ENCODE data around the gene ODAD3.

DNA sequence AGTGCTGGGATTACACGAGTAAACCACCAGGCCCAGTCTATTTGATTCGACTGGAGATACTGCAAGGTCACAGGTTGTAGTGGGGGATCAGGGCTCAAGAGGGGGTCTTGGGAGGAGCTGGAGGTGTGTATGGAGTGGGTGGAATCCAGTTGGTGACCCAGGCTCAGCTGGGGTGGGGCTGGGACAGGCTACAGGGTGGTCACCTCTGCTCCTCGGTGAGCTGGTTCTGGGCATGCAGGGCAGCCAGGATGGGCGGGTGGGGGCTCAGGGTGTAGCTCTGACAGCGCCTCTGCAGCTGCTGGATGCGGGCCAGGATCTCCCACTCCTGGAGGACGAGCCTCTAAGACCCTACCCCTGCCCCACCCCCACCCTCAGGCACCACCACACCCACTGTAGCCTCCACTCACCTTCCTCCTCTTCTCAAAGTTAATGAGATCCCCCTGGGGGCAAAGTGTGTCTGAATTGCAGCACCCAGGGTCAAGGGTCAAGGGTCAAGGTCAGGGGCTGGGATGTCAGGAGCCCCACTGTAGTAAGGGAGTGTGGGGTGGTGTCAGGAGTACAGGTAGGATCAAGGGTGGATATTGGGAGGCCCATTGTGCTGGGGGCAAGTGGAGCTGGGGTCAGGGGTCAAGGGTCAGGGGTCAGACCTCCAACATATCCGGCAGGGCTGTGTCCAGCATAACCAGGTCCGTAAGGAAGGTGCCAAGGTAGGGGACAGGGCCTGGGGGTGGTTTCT is 32.9 kb downstream of the ODAD3 start:
- TF ChIP-seq, protein P1, sequence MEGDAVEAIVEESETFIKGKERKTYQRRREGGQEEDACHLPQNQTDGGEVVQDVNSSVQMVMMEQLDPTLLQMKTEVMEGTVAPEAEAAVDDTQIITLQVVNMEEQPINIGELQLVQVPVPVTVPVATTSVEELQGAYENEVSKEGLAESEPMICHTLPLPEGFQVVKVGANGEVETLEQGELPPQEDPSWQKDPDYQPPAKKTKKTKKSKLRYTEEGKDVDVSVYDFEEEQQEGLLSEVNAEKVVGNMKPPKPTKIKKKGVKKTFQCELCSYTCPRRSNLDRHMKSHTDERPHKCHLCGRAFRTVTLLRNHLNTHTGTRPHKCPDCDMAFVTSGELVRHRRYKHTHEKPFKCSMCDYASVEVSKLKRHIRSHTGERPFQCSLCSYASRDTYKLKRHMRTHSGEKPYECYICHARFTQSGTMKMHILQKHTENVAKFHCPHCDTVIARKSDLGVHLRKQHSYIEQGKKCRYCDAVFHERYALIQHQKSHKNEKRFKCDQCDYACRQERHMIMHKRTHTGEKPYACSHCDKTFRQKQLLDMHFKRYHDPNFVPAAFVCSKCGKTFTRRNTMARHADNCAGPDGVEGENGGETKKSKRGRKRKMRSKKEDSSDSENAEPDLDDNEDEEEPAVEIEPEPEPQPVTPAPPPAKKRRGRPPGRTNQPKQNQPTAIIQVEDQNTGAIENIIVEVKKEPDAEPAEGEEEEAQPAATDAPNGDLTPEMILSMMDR (IDR thresholded peaks at IDR 0.05), result no peak
- TF ChIP-seq, protein P2, sequence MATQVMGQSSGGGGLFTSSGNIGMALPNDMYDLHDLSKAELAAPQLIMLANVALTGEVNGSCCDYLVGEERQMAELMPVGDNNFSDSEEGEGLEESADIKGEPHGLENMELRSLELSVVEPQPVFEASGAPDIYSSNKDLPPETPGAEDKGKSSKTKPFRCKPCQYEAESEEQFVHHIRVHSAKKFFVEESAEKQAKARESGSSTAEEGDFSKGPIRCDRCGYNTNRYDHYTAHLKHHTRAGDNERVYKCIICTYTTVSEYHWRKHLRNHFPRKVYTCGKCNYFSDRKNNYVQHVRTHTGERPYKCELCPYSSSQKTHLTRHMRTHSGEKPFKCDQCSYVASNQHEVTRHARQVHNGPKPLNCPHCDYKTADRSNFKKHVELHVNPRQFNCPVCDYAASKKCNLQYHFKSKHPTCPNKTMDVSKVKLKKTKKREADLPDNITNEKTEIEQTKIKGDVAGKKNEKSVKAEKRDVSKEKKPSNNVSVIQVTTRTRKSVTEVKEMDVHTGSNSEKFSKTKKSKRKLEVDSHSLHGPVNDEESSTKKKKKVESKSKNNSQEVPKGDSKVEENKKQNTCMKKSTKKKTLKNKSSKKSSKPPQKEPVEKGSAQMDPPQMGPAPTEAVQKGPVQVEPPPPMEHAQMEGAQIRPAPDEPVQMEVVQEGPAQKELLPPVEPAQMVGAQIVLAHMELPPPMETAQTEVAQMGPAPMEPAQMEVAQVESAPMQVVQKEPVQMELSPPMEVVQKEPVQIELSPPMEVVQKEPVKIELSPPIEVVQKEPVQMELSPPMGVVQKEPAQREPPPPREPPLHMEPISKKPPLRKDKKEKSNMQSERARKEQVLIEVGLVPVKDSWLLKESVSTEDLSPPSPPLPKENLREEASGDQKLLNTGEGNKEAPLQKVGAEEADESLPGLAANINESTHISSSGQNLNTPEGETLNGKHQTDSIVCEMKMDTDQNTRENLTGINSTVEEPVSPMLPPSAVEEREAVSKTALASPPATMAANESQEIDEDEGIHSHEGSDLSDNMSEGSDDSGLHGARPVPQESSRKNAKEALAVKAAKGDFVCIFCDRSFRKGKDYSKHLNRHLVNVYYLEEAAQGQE (IDR thresholded peaks at IDR 0.05; ENCODE audit: insufficient read depth in 1 of 2, low read depth in 2 of 2, low read length in 1 of 2), result no peak
- TF ChIP-seq TCF7L2 (IDR thresholded peaks at IDR 0.05; ENCODE audit: low read depth, low read length) (no peak), POLR2AphosphoS5 (IDR thresholded peaks at IDR 0.05; ENCODE audit: low read depth, low read length) (no peak), SIN3A (IDR thresholded peaks at IDR 0.05; ENCODE audit: borderline replicate concordance, insufficient read depth, low read depth, low read length) (no peak)
